Activated CD8-positive, alpha-beta T cell treated with anti-CD3 and anti-CD28 coated beads for 36 hours (primary cell): ENCODE measurements around the gene BPGM. TPM values are rescaled to one million over a fixed set of nuclear protein-coding genes. Genes with fewer than 3 reads are reported as not detected.
A peak's percentile ranks its signal among the peaks of the same experiment; 100 is the strongest.
"Not testable (repeated sequence)": the region's sequence is repeated elsewhere in the genome, so short reads cannot be mapped to it uniquely, and the experiment has no call there.

Source experiments
- ATAC-seq: fragments of 200-7000 bp; cut with Tn5 transposase; one replicate; pipeline ENCODE4 v1.10.0; 2021; ENCODE audit warnings: mild to moderate bottlenecking, moderate library complexity
- CTCF ChIA-PET: fragments of 350-600 bp; sonication (Branson Sonifier 250); formaldehyde crosslinking; loops from one replicate; lab custom pipeline; 2021; ENCODE audit warnings: antibody characterized with exemption; lab: Charles Lee
- POLR2A ChIA-PET: fragments of 350-600 bp; sonication (Branson Sonifier 250); formaldehyde crosslinking; loops from one replicate; lab custom pipeline; 2021; ENCODE audit warnings: antibody characterized with exemption; lab: Charles Lee
- DNase-seq: peaks from one replicate; pipeline ENCODE4 v3.0.0-alpha.2; 2020
- H3K27ac Mint-ChIP-seq: one replicate; pipeline ENCODE4 v1.8.0; 2021; ENCODE audit warnings: mild to moderate bottlenecking, mixed read lengths
- H3K27me3 Mint-ChIP-seq: one replicate; pipeline ENCODE4 v1.8.0; 2021; ENCODE audit warnings: mixed read lengths
- H3K36me3 Mint-ChIP-seq: one replicate; pipeline ENCODE4 v1.8.0; 2021; ENCODE audit warnings: low read depth, mixed read lengths
- H3K4me1 Mint-ChIP-seq: one replicate; pipeline ENCODE4 v1.8.0; 2021; ENCODE audit warnings: low read depth, mixed read lengths
- H3K4me3 Mint-ChIP-seq: one replicate; pipeline ENCODE4 v1.8.0; 2021; ENCODE audit warnings: mild to moderate bottlenecking, moderate library complexity, mixed read lengths
- H3K9me3 Mint-ChIP-seq: one replicate; pipeline ENCODE4 v1.8.0; 2021; ENCODE audit warnings: mixed read lengths
- CTCF ChIP-seq: fragments of 200-600 bp; IDR thresholded peaks from one replicate; pipeline ENCODE4 v1.8.0; 2022; ENCODE audit warnings: antibody characterized with exemption, mild to moderate bottlenecking
- intact Hi-C: fragments of 100-400 bp; cut with micrococcal nuclease; formaldehyde crosslinking; loops from one replicate; pipeline ENCODE4 v1.10.0; 2022
- total RNA-seq, 2 experiments: library from RNA; stranded (reverse); gene quantifications; one replicate each; pipeline ENCODE4 v1.2.3, GENCODE V29; 2021

Gene BPGM
- total RNA-seq, 2 experiments from 2014 or later = 11.2 to 12.4 TPM

GRCh38 chr7:134679006-134679405 is 32.4 kb downstream of the BPGM start:
- no peak for TF ChIP-seq CTCF
- Mint-ChIP-seq H3K27me3 (no peaks in the 10 kb centered on the region), H3K27ac (no peak overlapping the region), H3K9me3 (peaks cover 3% of the 10 kb centered on the region), H3K36me3 (peaks cover 25% of the 10 kb centered on the region), H3K4me3 (no peak overlapping the region), H3K4me1 (peaks cover 7% of the 10 kb centered on the region)
- no peak for ATAC-seq
- no peak for DNase-seq
- CTCF ChIA-PET = interaction anchor here (1.5 to 2.9 kb wide), 3 partner anchors 10 to 46 kb away, joined by 5 to 18 read pairs (median 8); no protein-coding TSS in a partner anchor
- intact Hi-C loops = no loop called here
- POLR2A ChIA-PET = no interaction called here

DNA sequence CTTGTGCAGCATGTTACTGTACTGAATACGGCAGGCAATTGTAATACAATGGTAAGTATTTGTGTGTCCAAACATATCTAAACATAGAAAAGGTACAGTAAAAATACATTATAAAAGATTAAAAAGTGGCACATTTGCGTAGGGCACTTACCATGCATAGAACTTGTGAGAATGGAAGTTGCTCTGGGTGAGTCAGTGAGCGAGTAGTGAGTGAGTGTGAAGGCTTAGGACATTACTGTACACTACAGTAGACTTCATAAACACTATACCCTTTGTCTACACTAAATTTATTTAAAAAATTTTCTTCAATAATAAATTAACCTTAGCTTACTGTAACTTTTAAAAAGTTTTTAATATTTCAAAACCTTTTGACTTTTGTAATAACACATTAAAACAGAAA is 37.5 kb downstream of the BPGM start:
- no peak for TF ChIP-seq CTCF
- intact Hi-C loops = no loop called here
- Mint-ChIP-seq H3K4me3 (no peak overlapping the region), H3K27ac (no peak overlapping the region), H3K4me1 (no peaks in the 10 kb centered on the region), H3K9me3 (no peaks in the 10 kb centered on the region), H3K27me3 (no peaks in the 10 kb centered on the region), H3K36me3 (peaks cover 11% of the 10 kb centered on the region)
- POLR2A ChIA-PET = no interaction called here
- ATAC-seq (no peak), DNase-seq (no peak)
- CTCF ChIA-PET = no interaction called here

DNA sequence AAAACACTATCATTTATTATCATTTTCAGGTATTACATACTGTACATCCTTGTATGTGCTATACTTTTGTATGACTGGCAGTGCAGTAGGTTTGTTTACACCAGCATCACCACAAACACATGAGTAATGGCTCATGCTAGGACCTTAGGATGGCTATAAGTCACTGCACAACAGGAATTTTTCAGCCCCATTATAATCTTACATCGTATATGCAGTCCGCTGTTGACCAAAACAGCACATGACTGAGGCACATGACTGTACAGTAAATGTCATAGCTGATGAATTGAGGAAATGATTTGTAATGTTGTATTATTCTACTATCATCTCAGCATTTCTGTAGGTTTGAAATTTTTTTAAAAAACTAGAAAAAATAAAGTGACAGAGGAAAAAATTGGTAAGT is 38.6 kb downstream of the BPGM start:
- no peak overlapping the region for H3K27ac Mint-ChIP-seq
- no peak for ATAC-seq
- no peak for TF ChIP-seq CTCF
- no peaks in the 10 kb centered on the region for H3K9me3 Mint-ChIP-seq
- intact Hi-C loops = no loop called here
- DNase-seq = no peak
- peaks cover 5% of the 10 kb centered on the region for H3K36me3 Mint-ChIP-seq
- H3K4me1 Mint-ChIP-seq = peaks cover 2% of the 10 kb centered on the region
- H3K4me3 Mint-ChIP-seq = no peak overlapping the region
- CTCF ChIA-PET = interaction anchor here (0.6 kb wide), 1 partner anchor 529 kb away, joined by 3 read pairs; no protein-coding TSS in a partner anchor
- H3K27me3 Mint-ChIP-seq = no peaks in the 10 kb centered on the region
- POLR2A ChIA-PET = no interaction called here

- Mint-ChIP-seq H3K27me3 (peaks cover 5% of the 10 kb centered on the region), H3K36me3 (no peaks in the 10 kb centered on the region), H3K4me3 (no peak overlapping the region), H3K9me3 (no peaks in the 10 kb centered on the region), H3K4me1 (peaks cover 5% of the 10 kb centered on the region), H3K27ac (no peak overlapping the region)
- ChIA-PET CTCF (interaction anchor here (0.9 to 2.1 kb wide), 8 partner anchors 15 to 484 kb away, joined by 3 to 11 read pairs (median 4); no protein-coding TSS in a partner anchor), POLR2A (no interaction called here)
- TF ChIP-seq CTCF = peak; percentile 27
- intact Hi-C loops = no loop called here
- ATAC-seq (no peak), DNase-seq (no peak)
Measured at GRCh38 chr7:134686786-134687185, 40.1 kb downstream of the BPGM start.

GRCh38 chr7:134689550-134689949 is 42.9 kb downstream of the BPGM start:
- H3K4me1 Mint-ChIP-seq = peaks cover 12% of the 10 kb centered on the region
- intact Hi-C loops, DNase-seq, POLR2A ChIA-PET, H3K9me3 Mint-ChIP-seq, ATAC-seq, H3K36me3 Mint-ChIP-seq, H3K27me3 Mint-ChIP-seq, H3K4me3 Mint-ChIP-seq, H3K27ac Mint-ChIP-seq: not testable (repeated sequence)
- CTCF ChIA-PET = interaction anchor here (1.0 to 3.2 kb wide), 22 partner anchors 10 to 475 kb away, joined by 3 to 23 read pairs (median 5); no protein-coding TSS in a partner anchor
